ENCODE data around the gene NUP42. TPM values are rescaled to one million over a fixed set of nuclear protein-coding genes. Genes with fewer than 3 reads are reported as not detected.

The NUP42 gene
- total RNA-seq, 1 donor from 2014 or later: 16.7 TPM

DNA sequence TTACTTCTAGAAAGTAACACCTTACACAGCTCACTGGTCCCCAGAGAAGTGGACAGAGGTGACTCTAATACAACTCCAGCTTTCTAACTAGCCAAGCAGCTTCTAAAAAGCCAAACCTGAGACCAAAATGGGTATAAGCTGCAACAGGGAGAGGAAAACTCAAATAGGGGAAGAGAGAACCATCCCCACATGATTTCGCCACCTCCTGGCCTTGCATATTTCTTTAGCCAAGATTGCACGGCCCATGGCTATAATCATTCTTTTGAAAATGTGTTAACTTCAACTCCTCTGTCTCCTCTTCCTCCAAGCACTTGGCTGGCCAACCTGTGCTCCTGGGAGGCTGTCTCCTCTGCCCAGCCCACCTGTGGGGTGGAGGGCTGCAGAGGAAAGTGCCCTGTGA is 28.7 kb downstream of the NUP42 start:
- Histone ChIP-seq H3K9me3 (no peaks in the 10 kb centered on the region), H3K36me3 (no peaks in the 10 kb centered on the region), H3K27me3 (no peaks in the 10 kb centered on the region), H3K4me1 (no peaks in the 10 kb centered on the region), H3K4me3 (no peak overlapping the region), H3K27ac (no peak overlapping the region)
- TF ChIP-seq, protein P1, sequence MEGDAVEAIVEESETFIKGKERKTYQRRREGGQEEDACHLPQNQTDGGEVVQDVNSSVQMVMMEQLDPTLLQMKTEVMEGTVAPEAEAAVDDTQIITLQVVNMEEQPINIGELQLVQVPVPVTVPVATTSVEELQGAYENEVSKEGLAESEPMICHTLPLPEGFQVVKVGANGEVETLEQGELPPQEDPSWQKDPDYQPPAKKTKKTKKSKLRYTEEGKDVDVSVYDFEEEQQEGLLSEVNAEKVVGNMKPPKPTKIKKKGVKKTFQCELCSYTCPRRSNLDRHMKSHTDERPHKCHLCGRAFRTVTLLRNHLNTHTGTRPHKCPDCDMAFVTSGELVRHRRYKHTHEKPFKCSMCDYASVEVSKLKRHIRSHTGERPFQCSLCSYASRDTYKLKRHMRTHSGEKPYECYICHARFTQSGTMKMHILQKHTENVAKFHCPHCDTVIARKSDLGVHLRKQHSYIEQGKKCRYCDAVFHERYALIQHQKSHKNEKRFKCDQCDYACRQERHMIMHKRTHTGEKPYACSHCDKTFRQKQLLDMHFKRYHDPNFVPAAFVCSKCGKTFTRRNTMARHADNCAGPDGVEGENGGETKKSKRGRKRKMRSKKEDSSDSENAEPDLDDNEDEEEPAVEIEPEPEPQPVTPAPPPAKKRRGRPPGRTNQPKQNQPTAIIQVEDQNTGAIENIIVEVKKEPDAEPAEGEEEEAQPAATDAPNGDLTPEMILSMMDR (IDR thresholded peaks at IDR 0.05): no peak
- intact Hi-C loops (cut with DNase I): no loop called here
- DNase-seq (ENCODE audit: low spot score in 2 of 2): no peak

DNA sequence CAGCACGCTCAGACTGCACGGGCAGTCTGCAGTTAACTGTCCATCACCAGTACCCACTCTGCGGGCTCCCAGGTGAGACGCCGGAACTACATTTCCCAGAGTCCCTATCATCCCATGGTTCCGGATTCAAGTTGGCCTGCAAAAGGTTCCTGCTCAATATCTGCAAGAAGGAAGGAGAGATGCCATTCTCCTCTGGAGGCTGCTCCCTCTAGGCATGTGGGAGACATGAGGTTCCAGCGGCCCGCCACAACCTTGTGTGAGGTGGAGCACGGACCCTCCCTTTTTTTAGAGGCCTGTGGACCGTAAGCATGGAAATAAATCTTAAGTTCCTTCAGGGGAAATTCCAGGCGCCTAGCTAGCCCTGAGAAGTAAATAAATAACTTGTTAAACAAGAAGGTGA is 29.7 kb downstream of the NUP42 start:
- Histone ChIP-seq H3K27ac (no peak overlapping the region), H3K27me3 (no peaks in the 10 kb centered on the region), H3K9me3 (no peaks in the 10 kb centered on the region), H3K36me3 (no peaks in the 10 kb centered on the region), H3K4me3 (no peak overlapping the region), H3K4me1 (no peaks in the 10 kb centered on the region)
- intact Hi-C loops (cut with DNase I): no loop called here
- no peak for DNase-seq (ENCODE audit: low spot score in 2 of 2)
- TF ChIP-seq, protein P1 (IDR thresholded peaks at IDR 0.05): no peak

DNA sequence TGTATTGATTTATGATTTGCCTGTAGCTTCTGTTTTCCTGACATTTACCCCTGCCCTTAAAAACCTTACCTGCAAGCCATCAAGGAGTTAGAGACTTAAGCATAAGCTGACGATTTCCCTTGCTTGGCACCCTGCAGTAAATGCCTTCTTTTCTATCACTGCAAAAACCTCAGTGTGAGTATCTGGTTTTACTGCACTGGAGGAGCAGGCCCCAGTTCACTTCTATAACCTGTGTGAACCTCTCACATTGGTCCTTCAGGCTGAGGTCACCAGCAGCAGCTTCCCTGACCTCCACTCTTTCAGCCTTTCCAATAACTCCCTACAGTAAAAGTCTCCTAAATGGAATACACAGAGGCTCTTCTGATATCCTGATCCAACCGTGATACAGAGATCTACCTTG is 30.5 kb downstream of the NUP42 start:
- Histone ChIP-seq H3K9me3 (no peaks in the 10 kb centered on the region), H3K4me3 (no peak overlapping the region), H3K27ac (no peak overlapping the region), H3K27me3 (no peaks in the 10 kb centered on the region), H3K4me1 (no peaks in the 10 kb centered on the region), H3K36me3 (no peaks in the 10 kb centered on the region)
- DNase-seq (ENCODE audit: low spot score in 2 of 2): no peak
- TF ChIP-seq, protein P1 (IDR thresholded peaks at IDR 0.05): no peak
- intact Hi-C loops (cut with DNase I): no loop called here

GRCh38 chr7:23212841-23213240 is 31.0 kb downstream of the NUP42 start:
- TF ChIP-seq, protein P1 (IDR thresholded peaks at IDR 0.05): no peak
- no peaks in the 10 kb centered on the region for H3K4me1 ChIP-seq
- no peak overlapping the region for H3K27ac ChIP-seq
- no peak for DNase-seq (ENCODE audit: low spot score in 2 of 2)
- H3K27me3 ChIP-seq: no peaks in the 10 kb centered on the region
- no peaks in the 10 kb centered on the region for H3K9me3 ChIP-seq
- intact Hi-C loops (cut with DNase I): no loop called here
- H3K36me3 ChIP-seq: no peaks in the 10 kb centered on the region
- H3K4me3 ChIP-seq: no peak overlapping the region

DNA sequence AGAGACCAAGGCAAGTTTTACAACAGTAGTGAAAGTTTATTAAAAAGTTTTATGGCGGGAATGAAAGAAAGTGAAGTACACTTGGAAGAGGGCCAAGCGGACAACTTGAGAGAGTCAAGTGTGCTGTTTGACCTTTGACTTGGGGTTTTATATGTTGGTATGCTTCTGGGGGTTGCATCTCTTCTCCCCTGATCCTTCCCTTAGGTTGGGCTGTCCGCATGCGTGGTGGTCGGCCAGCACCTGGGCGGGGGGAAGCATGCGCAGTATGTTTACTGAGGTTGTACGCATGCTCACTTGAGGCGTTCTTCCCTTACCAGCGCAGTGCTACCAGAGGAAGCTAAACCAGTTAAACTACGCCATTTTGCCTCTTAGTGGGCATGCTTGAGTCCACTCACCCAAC is 31.9 kb downstream of the NUP42 start:
- no peaks in the 10 kb centered on the region for H3K9me3 ChIP-seq
- TF ChIP-seq, protein P1 (IDR thresholded peaks at IDR 0.05): no peak
- no peaks in the 10 kb centered on the region for H3K27me3 ChIP-seq
- H3K27ac ChIP-seq: no peak overlapping the region
- no peak for DNase-seq (ENCODE audit: low spot score in 2 of 2)
- H3K36me3 ChIP-seq: no peaks in the 10 kb centered on the region
- intact Hi-C loops (cut with DNase I): no loop called here
- H3K4me3 ChIP-seq: no peak overlapping the region
- no peaks in the 10 kb centered on the region for H3K4me1 ChIP-seq

- no peaks in the 10 kb centered on the region for H3K27me3 ChIP-seq
- H3K9me3 ChIP-seq: no peaks in the 10 kb centered on the region
- TF ChIP-seq, protein P1 (IDR thresholded peaks at IDR 0.05): no peak
- no peaks in the 10 kb centered on the region for H3K36me3 ChIP-seq
- H3K4me1 ChIP-seq: no peaks in the 10 kb centered on the region
- DNase-seq (ENCODE audit: low spot score in 2 of 2): no peak
- no peak overlapping the region for H3K27ac ChIP-seq
- intact Hi-C loops (cut with DNase I): no loop called here
- H3K4me3 ChIP-seq: no peak overlapping the region
These were observed 32.6 kb downstream of the NUP42 start for GRCh38 chr7:23214423-23214822.
